Panc1 (cell line): ENCODE data around the gene PNPLA8. TPM values are rescaled to one million over a fixed set of nuclear protein-coding genes. Genes with fewer than 3 reads are reported as not detected.

Source experiments
- ATAC-seq: fragments of 200-7000 bp; cut with Tn5 transposase; 2 replicates; pipeline ENCODE4 v1.9.1; 2020; ENCODE audit warnings: mild to moderate bottlenecking, moderate library complexity
- BruUV-seq: library from RNA; stranded (reverse); fragments of 400-500 nt; replicated peaks from 2 replicates; lab custom pipeline; 2021; lab: Mats Ljungman, UMichigan
- CTCF ChIA-PET: fragments of 300-600 bp; sonication (Branson Sonifier 250); formaldehyde crosslinking; loops from one replicate; lab custom pipeline; 2022; ENCODE audit warnings: antibody characterized with exemption; lab: Charles Lee
- POLR2A ChIA-PET: fragments of 300-600 bp; sonication (Branson Sonifier 250); formaldehyde crosslinking; loops from one replicate; lab custom pipeline; 2022; ENCODE audit warnings: antibody characterized with exemption; lab: Charles Lee
- DNase-seq: peaks from one replicate; pipeline ENCODE4 v3.0.0-alpha.2; 2010; ENCODE audit warnings: low read depth, low spot score
- H3K27ac ChIP-seq: 2 replicates; pipeline ENCODE4 v1.5.1; 2011; ENCODE audit warnings: mild to moderate bottlenecking, low read length, inconsistent platforms
- H3K27me3 ChIP-seq: fragments of 200-500 bp; sonication (Bioruptor generic); 2 replicates; pipeline ENCODE4 v1.6.0; 2014; ENCODE audit warnings: low read length, inconsistent platforms; ENCODE audit not compliant: control insufficient read depth, insufficient read depth
- H3K36me3 ChIP-seq: fragments of 200-500 bp; sonication (Bioruptor generic); 2 replicates; pipeline ENCODE4 v1.5.1; 2014; ENCODE audit warnings: inconsistent platforms, mild to moderate bottlenecking, low read length, moderate library complexity; ENCODE audit not compliant: control insufficient read depth, insufficient read depth
- H3K4me1 ChIP-seq: 2 replicates; pipeline ENCODE4 v1.5.1; 2011; ENCODE audit warnings: inconsistent platforms, mild to moderate bottlenecking, low read length, moderate library complexity; ENCODE audit not compliant: control insufficient read depth, insufficient read depth
- H3K4me3 ChIP-seq, 2 experiments: 2 replicates each; pipeline ENCODE4 v1.5.1; 2011 to 2012; ENCODE audit warnings: low read depth in 2 of 2, low read length in 2 of 2, mild to moderate bottlenecking in 2 of 2, inconsistent platforms in 1 of 2, moderate library complexity in 1 of 2
- H3K9me3 ChIP-seq: fragments of 200-500 bp; sonication (Bioruptor generic); 2 replicates; pipeline ENCODE4 v1.5.1; 2014; ENCODE audit warnings: low read depth, mild to moderate bottlenecking, inconsistent platforms, low read length, moderate library complexity; ENCODE audit not compliant: control insufficient read depth, insufficient read depth
- CTCF ChIP-seq: fragments of 450-650 bp; IDR thresholded peaks from 2 replicates; pipeline ENCODE4 v1.5.1; 2017; ENCODE audit warnings: mild to moderate bottlenecking
- POLR2AphosphoS5 ChIP-seq: IDR thresholded peaks from 2 replicates; pipeline ENCODE4 v1.6.1; 2012; ENCODE audit warnings: mild to moderate bottlenecking, low read depth, low read length, moderate library complexity
- REST ChIP-seq, 2 experiments: IDR thresholded peaks; 2 replicates each; pipeline ENCODE4 v1.6.1; 2011 to 2012; ENCODE audit warnings: low read depth in 2 of 2, control low read depth in 1 of 2, low read length in 1 of 2, mild to moderate bottlenecking in 1 of 2, moderate library complexity in 1 of 2; ENCODE audit not compliant: insufficient read depth in 1 of 2
- SIN3A ChIP-seq: IDR thresholded peaks from 2 replicates; pipeline ENCODE4 v1.6.1; 2012; ENCODE audit warnings: low read depth, mild to moderate bottlenecking, low read length, moderate library complexity, borderline replicate concordance; ENCODE audit not compliant: insufficient read depth
- TCF7L2 ChIP-seq: IDR thresholded peaks from 2 replicates; pipeline ENCODE4 v1.6.1; 2011; ENCODE audit warnings: mild to moderate bottlenecking, low read depth, low read length, inconsistent platforms
- in situ Hi-C: cut with HindIII; loops from 2 replicates; pipeline ENCODE4 v1.10.0; 2016; ENCODE audit warnings: low sequenced_read_pairs, low pct_unique_long_range_greater_than_20kb
- intact Hi-C: fragments of 100-400 bp; cut with micrococcal nuclease; formaldehyde crosslinking; loops from one replicate; pipeline ENCODE4 v1.10.0; 2022; ENCODE audit not compliant: unreplicated experiment
- total RNA-seq: library from RNA; stranded (reverse); gene quantifications from one replicate; pipeline ENCODE4 v1.2.1, GENCODE V29; 2021; ENCODE audit not compliant: unreplicated experiment

Gene PNPLA8
- total RNA-seq, 1 experiment from 2014 or later = 18.1 TPM

GRCh38 chr7:108425714-108426275 lies 100.1 kb downstream of the PNPLA8 start:
- Histone ChIP-seq H3K4me1 (no peaks in the 10 kb centered on the region), H3K36me3 (no peaks in the 10 kb centered on the region), H3K27me3 (peaks cover 6% of the 10 kb centered on the region), H3K27ac (no peak overlapping the region), H3K4me3 (no peak overlapping the region), H3K9me3 (no peaks in the 10 kb centered on the region)
- POLR2A ChIA-PET = no interaction called here
- ATAC-seq (no peak), DNase-seq (no peak)
- CTCF ChIA-PET = no interaction called here
- no TSS peak for BruUV-seq
- no peak for TF ChIP-seq REST (IDR thresholded peaks at IDR 0.05; ENCODE audit: insufficient read depth in 1 of 2, low read depth in 2 of 2, low read length in 1 of 2)
- TF ChIP-seq TCF7L2 = no peak
- no peak for TF ChIP-seq SIN3A
- no peak for TF ChIP-seq POLR2AphosphoS5
- TF ChIP-seq CTCF = no peak
- in situ Hi-C loops = no loop called here
- intact Hi-C loops = no loop called here

- H3K4me3 ChIP-seq = no peak overlapping the region
- BruUV-seq = no TSS peak
- ATAC-seq (no peak), DNase-seq (no peak)
- H3K4me1 ChIP-seq = no peaks in the 10 kb centered on the region
- no peaks in the 10 kb centered on the region for H3K9me3 ChIP-seq
- in situ Hi-C loops = no loop called here
- POLR2A ChIA-PET = no interaction called here
- H3K27me3 ChIP-seq = peaks cover 14% of the 10 kb centered on the region
- intact Hi-C loops = no loop called here
- TF ChIP-seq TCF7L2 (no peak), REST (IDR thresholded peaks at IDR 0.05; ENCODE audit: insufficient read depth in 1 of 2, low read depth in 2 of 2, low read length in 1 of 2) (no peak), SIN3A (no peak), CTCF (no peak), POLR2AphosphoS5 (no peak)
- H3K36me3 ChIP-seq = no peaks in the 10 kb centered on the region
- H3K27ac ChIP-seq = no peak overlapping the region
- CTCF ChIA-PET = interaction anchor here (0.6 kb wide), 1 partner anchor 130 kb away, joined by 5 read pairs; no protein-coding TSS in a partner anchor
These were observed 101.9 kb downstream of the PNPLA8 start for GRCh38 chr7:108424013-108424412.
